IPS DF 4.7 (cell line): Measurements from ENCODE around the gene CETN2.
"Not testable (repeated sequence)": the region's sequence is repeated elsewhere in the genome, so short reads cannot be mapped to it uniquely, and the experiment has no call there.

Experiments
- DNase-seq: peaks from one replicate; pipeline ENCODE4 v3.0.0-alpha.2; 2013; ENCODE audit warnings: low spot score; ENCODE audit errors: extremely low read depth

CETN2 gene

DNA sequence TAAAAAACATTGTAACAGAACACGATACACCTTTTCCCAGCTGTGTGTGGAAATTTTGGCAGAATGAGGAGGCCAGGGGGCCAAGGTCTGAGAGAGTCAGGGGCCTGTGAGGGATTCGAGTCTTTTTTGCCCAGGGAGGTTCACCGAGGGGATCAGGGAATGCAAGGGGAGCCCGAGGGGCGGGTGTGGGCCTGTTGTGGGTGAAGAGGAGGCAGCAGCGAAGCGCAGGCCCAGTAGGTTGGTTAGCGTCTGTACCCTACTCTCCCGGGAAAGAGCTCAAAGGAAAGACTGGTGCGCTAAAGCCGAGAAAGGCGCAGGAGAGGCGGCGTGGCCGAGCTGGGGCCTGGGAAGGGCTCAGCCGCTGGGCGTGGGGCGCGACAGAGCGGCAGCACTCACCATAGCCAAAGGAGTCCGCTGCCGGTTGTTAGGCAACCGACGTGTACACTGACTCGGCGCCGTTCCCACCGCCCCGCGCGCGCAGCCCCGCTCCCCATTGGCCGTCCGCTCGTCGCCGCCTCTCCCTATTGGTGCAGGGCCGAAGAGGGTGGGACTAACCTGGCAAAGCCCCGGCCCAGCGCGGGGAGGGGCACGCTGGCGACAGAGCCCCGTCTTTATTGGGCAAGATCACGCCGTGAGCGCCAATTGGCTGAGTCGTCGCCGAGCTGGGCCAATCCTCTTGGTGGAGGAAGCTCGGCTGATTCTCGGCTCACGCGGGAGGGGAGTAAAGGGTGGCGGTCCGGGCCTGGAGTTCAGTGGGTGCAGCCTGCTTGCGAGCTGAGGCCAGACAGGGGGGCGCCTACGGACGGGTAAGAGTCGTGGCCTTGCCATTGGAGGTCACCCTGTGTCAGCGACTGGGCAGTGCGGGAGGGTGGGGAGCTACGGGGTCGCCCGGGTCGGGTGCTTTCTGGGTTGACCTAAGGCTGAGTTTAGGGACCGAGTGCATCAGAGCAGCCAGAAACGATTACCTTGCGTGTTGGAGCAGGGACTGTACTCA lies at the start of gene CETN2, which contains the start of gene NSDHL:
Gene CETN2 (minus strand): TSS at position 446 of the 994 bp plus-strand sequence. CDS start 47 bp downstream, at position 399.
Gene NSDHL (plus strand): TSS at position 752 of the 994 bp plus-strand sequence. CDS start 15,262 bp downstream, outside the sequence.
- DNase-seq: peak; percentile 62

DNA sequence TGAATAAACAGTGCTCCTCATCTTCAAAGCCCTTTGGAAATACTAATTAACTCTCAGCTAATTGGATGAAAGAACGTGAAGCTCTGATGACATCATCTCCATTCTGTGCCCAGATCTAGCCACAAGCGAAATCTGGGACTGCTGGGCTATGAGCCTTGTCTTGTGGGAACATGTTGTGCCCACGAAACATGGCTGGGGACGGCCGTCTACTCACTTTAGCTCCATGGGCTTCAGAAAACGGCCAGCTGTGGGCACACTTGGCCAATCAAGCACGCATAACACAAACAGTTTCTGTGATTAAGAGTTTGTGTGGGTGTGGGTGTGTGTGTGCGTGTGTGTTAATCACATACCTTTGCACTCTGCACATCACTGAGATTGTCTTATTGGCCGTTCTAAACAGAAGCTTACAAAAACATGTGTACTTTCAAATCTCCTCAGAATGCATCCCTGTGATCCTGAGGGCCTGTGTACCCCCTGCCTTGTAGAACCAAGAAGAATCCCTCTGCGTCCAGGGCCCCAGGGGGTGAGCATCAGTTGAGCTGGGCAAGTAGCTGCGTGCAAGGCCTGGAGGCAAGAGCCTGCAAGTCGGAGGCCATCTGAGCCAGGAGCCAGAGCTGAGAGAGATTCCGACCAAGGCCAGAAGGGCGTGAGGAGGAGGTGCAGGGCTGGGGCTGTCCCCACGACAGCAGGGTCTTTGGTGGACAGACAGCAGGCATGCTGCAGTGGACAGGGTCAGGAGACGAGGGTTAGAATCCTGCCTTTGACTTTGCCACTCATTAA lies 48.6 kb upstream of the CETN2 start:
- no peak for DNase-seq

DNA sequence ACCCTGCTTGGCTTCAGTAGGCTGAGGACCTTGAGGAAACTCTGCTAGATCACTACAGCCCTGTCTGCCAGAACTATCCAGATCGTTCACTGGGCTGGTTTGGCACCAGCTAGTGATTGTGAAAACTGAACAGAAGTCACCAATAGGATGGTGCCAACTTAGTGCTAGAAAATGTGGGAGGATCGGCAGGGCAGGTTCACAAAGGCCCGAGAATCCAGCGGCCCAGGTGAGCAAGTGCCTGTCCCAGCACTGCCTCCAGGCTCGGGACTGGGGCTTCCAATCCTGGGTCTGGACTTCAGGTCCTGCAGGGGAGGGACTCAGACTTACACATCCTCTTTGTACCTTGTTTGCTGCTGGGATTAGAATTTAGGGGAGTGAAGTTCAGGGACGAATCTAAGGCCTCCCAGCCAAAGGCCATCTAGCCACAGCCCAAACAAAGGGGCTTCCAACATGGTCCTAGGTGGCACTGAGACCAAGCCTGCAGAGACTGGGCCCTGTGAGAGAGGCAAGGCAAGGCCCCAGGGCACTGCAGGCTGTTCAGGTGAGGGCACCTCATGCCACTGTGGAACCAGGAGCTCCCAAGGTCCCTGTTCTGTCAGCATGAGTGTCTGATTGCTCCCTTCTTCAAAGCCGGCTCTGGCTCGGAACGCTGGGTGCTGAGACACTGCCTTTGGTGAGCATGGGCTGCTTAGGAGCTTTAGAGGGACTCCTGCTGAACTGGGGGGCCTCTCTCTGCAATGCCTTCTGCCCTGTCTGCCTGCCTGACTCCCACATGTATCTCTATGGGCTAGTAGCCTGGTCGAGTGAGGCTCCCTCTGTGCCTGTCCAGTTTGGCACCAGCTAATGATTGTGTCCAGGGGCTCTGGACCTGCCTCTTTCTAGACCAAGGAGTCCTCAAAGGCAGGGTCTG lies 46.6 kb upstream of the CETN2 start:
- DNase-seq: no peak

DNA sequence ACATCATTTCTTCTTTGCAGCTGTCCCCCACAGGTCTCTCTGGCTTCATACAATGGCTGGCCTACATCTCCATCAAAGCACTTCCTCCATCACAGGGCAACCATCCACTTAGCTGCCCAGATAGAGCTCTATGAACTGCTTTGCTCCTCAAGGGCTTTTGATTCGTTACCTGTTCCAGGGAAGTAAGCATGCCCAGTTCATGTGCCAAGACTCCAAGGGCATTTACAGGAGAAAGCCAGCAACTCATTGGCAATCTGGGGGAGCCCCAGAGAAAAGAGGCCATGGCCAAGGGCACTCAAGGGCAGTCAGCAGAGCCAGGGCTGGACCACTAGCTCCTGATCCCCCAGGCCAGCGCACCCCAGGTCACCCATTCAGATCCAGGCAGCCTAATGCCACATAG lies 42.8 kb upstream of the CETN2 start:
- no peak for DNase-seq

DNA sequence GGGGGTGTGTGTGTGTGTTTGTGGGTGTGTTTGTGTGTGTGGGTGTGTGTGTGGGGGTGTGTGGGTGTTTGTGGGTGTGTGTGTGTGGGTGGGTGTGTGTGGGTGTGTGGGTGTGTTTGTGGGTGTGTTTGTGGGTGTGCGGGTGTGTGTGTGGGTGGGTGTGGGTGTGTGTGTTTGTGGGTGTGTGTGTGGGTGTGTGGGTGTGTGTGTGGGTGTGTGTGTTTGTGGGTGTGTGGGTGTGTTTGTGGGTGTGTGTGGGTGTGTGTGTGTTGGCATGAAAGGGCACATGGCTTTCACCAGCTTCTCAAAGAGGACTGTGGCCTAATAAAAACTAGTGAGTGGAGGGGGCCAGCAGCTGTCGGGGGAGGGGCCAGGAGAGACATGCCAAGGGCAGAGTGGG lies 42.0 kb upstream of the CETN2 start:
- no peak for DNase-seq

DNA sequence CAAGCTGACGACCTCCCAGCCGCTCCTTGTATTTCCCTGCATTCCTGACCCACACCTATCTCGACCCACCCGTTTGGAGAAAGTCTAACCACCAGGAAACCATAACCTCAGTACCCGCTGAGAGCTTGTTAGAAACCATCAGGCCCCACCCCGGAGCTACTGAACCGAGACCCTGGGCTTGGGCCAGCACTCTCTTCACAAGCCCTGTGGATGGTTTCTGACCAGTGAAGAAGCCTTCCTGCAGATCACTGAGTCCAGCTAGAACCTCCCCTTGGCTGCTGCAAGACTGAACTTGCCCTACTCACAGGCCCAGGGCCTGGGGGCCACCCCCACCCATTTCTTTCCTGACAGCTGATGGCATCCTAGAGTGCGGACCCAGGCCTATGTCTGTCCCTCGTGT lies 40.7 kb upstream of the CETN2 start:
- no peak for DNase-seq

DNA sequence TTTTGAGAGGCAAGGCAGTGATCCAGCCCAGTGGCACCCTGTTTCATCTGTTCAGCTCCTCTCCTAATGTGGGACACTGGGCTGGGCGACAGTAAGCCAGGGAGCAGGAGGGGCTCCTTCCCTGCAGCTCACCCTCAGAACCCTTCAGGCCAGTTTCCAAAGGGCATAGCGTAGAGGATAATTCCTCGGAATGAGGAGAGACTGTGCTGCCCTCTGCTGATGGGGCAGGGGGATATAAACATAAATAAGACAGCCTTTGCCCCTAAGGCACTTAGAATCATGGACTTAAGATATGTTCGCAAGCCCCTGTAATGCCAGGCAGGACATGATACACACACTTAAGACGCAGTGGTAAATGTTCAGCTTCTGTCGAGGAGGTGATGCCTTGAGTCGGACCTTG lies 39.4 kb upstream of the CETN2 start:
- DNase-seq: no peak

DNA sequence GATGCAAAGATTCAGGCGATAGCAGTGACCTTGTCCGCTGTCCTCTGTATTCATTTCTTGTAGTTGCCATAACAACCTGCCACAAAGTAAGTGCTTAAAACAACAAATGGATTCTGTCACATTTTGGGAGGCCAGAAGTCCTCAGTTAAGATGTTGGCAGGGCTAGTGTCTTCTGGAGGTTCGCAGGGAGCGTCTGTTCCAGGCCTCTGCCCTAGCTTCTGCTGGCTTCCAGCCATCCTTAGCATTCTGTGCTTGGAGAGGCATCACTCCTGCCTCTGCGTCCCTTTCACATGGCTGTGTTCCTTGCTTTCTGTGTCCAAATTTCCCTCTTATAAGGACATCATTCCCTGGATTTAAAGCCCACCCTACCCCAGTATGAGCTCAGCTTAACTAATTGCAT lies 35.8 kb upstream of the CETN2 start:
- DNase-seq: no peak

DNA sequence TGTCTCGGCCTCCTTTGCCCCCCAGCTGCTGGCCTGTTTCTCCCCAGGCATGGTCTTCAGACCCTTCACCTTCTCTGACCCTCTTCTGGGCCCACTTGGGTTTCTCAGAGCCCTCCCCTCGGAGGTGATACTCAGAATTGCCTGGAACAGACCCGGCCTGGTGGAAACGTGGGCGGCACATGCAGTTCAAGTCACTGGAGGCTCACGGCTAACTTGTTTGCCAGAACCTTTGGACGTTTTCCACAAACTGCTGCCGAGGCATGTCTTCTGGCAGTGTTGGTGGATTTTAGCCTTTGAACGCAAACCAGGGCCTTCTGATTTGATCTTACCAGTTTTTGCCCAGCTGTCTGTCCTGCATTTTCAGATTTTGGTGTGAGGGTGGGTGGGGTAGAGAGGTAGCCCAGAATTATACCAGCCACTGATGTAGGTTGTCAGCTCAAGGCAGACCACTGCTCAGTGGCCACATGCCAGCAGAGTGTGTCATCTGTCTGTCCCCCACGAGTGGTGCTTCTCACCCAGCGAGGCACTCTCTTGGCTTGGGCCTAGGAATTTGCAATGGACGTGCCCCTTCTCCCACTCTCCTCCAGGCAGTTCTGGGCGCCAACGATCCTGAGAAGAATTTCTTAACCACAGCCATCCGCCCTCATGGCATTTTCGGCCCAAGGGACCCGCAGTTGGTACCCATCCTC lies 34.8 kb upstream of the CETN2 start:
- no peak for DNase-seq

DNA sequence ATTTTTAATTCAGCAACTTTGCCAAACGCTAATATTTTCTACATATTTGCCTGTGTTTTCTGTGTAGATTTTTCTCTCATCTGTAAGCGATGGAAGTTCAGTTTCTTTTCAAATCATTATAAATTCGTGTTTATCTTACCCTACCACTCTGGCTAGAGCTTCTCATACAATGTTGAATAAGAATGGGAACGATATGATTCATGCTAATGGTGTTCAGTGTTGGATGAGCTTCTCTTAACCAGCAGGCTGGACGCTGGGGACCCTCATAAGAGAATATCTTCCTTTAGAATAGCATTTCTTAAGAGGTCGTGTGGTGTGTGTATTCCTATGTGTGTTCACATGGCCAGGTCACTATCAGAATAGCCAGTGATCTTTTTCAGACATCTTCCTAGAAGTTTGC lies 31.3 kb upstream of the CETN2 start:
- DNase-seq: no peak

DNA sequence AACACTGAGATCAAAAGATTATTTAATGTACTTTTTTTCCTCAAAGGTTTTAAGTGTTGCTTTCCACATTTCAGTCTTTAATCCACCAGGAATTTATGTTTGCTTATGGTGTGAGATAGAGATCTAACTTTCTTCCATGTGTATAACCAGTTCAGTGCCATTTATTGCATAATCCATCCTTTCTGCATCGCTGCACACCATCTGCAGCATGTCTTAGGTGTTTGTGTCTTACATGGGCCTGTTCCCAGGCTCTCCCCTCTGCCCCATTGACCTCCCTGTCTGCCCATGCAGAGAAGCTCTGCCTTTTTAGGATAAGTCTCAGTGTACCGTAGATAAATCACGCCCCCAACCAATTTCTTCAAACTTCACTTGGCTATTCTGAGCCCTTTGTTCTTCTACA lies 30.6 kb upstream of the CETN2 start:
- no peak for DNase-seq

DNA sequence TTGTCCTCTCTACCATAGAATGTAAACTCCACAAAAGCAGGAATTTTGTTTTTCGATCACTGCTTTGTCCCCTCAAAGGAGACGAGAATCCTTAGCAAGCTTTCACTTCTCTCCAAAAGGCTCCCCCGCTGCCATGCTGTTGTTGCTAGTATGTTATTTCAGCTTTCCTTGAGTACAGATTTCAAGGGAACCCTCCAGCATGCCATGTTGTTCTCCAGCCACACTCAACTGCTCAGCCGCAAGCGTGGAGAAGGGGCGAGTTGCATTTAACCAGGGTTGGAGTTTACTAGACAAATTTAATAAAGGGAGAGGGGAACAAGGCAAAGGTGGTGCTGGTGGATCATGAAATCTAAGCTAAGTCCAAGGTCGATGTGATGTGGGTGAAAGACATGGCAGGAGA lies 23.4 kb upstream of the CETN2 start:
- no peak for DNase-seq

DNA sequence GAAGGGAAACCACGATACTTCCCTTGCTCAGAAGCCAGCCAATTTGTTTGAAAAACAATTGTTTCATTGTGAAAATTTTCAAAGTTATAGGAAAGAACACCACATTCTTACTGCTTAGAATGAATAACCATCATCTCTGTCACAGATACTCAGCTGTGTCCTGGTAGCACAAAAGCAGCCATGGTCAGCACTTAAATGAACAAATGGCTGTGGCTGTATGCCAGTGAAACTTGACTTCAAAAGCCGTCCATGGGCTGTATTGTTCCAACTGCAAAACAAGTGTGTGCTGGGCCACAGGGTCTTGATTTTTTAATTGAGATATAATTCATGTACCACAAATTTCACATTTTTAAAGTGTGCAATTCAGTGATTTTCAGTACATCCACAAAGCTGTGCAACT lies 19.9 kb upstream of the CETN2 start:
- no peak for DNase-seq

DNA sequence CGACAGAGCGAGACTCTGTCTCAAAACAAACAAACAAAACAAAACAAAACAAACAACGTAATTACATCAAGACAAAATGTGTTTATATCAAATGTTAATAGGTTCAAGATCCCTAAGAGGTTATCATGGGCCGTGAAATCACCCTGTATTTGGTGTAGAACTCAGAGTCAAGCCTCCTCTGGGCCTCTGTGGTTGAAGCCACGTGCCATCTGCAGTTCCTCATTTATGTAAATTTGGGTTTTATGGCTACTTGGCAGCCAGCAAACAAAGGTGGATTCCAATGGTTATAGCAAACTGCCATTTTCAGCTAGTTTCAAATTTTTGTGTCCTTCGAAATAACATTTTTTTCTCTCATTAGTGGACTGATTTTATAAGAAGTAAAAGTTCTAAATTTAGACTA lies 16.7 kb upstream of the CETN2 start:
- DNase-seq: no peak

DNA sequence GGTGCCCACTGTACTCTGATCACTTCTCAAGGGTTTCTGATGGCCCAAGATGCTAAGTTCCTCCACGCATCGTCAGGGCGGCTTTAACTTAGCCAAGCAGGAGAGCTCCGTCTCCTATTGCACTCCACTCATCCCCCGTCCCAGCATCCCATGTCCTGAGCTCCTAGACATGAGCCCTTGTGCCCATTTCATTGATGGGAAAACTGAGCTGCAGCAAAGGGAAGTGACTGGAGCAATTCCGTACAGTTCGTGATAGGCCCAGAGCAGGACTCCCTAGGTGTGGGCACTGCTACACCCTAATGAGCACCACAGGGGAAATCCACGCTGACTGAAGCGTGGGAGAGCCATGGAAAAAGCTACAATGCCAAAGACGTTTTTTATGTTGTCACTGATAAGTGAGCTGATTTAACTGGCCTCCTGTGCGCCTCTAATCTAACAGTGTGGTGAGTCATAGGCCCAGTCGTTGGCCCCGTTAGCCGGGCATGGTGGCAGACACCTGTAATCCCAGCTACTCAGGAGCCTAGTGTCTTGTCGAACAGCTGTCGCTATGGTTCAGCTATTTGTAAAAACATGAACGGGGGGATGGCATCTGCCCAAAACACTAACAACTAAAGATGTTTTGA lies 15.2 kb upstream of the CETN2 start:
- DNase-seq: no peak

DNA sequence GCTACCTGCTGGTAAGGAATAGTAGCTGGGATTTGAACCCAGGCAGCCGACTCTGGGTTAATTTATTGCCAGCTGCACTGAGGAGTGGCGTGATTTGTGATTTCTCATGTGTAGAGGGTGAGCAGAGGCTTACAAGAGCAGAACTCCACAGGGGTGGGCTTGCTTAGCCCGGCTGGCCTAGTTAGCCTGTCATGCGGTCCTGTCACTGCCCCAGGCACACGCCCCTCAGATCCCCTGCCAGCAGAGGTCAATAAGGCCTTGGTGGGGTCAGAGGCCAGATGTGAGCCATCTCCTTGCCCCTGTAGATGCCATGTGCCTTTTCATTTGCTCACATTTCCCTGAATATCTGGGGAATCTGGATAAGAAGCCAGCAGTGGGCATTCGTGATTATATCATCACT lies 13.7 kb upstream of the CETN2 start:
- DNase-seq: no peak

DNA sequence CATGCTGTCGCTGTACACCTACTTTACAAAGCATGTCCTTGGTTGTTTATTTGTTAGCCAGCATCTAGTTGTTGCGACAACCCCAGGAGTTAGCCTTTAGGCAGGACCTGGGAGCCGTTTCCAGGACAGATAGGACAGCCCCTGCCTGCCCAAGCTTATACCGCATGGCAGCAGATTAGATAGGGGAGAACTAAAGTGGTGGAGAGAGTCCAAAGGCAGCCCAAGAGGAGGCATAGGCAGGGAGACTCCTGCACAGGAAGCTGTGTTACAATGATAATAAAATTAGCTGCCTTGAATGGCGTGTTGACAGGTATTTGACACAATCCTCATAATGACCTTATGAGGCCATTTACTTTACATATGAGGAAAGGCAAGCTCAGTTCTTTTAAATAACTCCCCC lies 13.3 kb upstream of the CETN2 start:
- DNase-seq: no peak

DNA sequence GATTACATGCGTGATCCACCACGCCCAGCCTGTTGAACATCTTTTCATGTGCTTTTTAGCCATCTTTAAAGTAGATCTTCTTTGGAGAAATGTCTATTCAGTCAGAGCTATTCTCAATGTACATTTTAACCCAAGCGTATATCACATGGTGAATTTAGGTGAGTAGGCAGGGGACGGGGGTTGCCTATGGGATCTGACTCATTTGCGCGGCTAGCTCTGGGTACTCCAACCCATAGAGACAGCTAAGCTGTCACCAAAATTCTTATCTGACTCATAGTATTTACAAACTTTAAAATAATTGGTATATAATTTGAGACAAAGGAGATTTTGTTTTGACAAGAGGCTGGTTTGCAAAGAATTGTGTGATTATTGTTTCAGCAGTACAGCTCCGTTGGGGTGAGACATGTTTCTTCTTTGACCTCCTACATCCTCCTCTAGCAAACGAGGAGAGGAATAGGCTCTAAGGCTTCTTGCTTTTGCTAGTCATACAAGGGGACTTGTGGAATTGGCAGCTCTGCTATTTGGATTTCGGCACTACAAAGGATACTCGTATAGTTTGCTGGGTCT lies 12.3 kb upstream of the CETN2 start:
- DNase-seq: no peak

DNA sequence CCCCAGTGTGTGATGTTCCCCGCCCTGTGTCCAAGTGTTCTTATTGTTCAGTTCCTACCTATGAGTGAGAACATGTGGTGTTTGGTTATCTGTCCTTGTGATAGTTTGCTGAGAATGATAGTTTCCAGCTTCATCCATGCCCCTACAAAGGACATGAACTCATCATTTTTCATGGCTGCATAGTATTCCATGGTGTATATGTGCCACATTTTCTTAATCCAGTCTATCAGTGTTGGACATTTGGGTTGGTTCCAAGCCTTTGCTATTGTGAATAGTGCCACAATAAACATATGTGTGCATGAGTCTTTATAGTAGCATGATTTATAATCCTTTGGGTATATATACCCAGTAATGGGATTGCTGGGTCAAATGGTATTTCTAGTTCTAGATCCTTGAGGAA lies 4.9 kb upstream of the CETN2 start:
- DNase-seq: not testable (repeated sequence)

DNA sequence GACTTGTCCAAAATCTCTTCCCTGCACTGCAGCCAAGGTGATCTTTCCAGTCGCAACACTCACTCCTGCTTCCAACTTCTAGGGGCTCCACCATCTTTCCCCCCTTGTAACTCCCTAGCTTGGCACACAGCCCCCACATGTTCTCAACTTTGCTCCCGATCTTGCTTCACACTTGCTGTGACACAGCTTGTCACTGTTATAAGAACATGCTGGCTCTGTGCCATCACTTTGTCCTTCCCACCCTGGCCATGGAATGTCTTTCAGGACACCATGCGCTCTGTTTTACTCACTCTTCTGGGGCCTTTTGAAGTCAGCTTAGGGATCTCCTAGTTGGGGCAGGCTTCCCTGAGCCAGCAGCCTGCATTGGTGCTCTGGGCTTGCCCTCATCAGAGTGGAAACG lies 2.8 kb upstream of the CETN2 start:
- no peak for DNase-seq
